GM12878 (cell line): Measurements from ENCODE around the gene TULP4. TPM values are rescaled to one million over a fixed set of nuclear protein-coding genes. Genes with fewer than 3 reads are reported as not detected.

Experiments
- ATAC-seq: fragments of 200-7000 bp; cut with Tn5 transposase; 3 replicates; pipeline ENCODE4 v1.9.1; 2020; ENCODE audit warnings: mild to moderate bottlenecking, moderate library complexity
- BruUV-seq: library from RNA; stranded (reverse); fragments of 400-500 nt; replicated peaks from 2 replicates; lab custom pipeline; 2021; lab: Mats Ljungman, UMichigan
- CTCF ChIA-PET: fragments of 300-600 bp; sonication (Branson Sonifier 250); formaldehyde crosslinking; extraction: SDS; loops from one replicate; lab custom pipeline; 2021; ENCODE audit warnings: inconsistent platforms; lab: Yijun Ruan, JAX
- POLR2A ChIA-PET: fragments of 350-600 bp; formaldehyde crosslinking; extraction: SDS; loops from one replicate; lab custom pipeline; 2021; ENCODE audit warnings: inconsistent platforms; lab: Charles Lee
- RAD21 ChIA-PET: fragments of 300-600 bp; sonication (Branson Sonifier 250); formaldehyde crosslinking; loops from one replicate; lab custom pipeline; 2023; ENCODE audit warnings: antibody characterized with exemption; ENCODE audit not compliant: unreplicated experiment; lab: Charles Lee
- SMC1A ChIA-PET: fragments of 300-600 bp; sonication (Branson Sonifier 250); formaldehyde crosslinking; loops from one replicate; lab custom pipeline; 2023; ENCODE audit not compliant: unreplicated experiment, uncharacterized antibody; lab: Charles Lee
- DNase-seq: peaks from one replicate; pipeline ENCODE4 v3.0.0-alpha.2; 2011; ENCODE audit warnings: low read depth, low spot score
- FAIRE-seq: peaks from 3 replicates; lab custom pipeline; 2011; peaks lifted over from hg19 to GRCh38; lab: Jason Lieb, UNC
- H2AFZ ChIP-seq: 2 replicates; pipeline ENCODE4 v1.6.0; 2011; ENCODE audit warnings: low read depth, low read length, control low read depth; ENCODE audit not compliant: control insufficient read depth
- H3K27ac ChIP-seq: 2 replicates; pipeline ENCODE4 v1.5.1; 2011; ENCODE audit warnings: control low read depth; ENCODE audit not compliant: control insufficient read depth, insufficient read depth
- H3K27me3 ChIP-seq, 2 experiments: replicated peaks in 1 of 2; 2 replicates each; pipeline versions ENCODE4 v1.6.0 to v1.6.1; 2011; ENCODE audit warnings: low read length in 1 of 2; ENCODE audit not compliant: control insufficient read depth in 2 of 2, insufficient read depth in 2 of 2
- H3K36me3 ChIP-seq, 2 experiments: 2 replicates each; pipeline ENCODE4 v1.5.1; 2011; ENCODE audit warnings: low read length in 1 of 2; ENCODE audit not compliant: control insufficient read depth in 2 of 2, insufficient read depth in 2 of 2
- H3K4me1 ChIP-seq: 2 replicates; pipeline ENCODE4 v1.6.1; 2011; ENCODE audit warnings: mild to moderate bottlenecking, low read length, moderate library complexity, mixed read lengths; ENCODE audit not compliant: control insufficient read depth, insufficient read depth
- H3K4me2 ChIP-seq: 2 replicates; pipeline ENCODE4 v1.6.0; 2011; ENCODE audit warnings: control low read depth; ENCODE audit not compliant: control insufficient read depth, insufficient read depth
- H3K4me3 ChIP-seq: fragments of 200-600 bp; sonication (generic); 2 replicates; pipeline ENCODE4 v1.5.1; 2016
- H3K79me2 ChIP-seq: 2 replicates; pipeline ENCODE4 v1.6.0; 2011; ENCODE audit warnings: low read length; ENCODE audit not compliant: control insufficient read depth, insufficient read depth
- H3K9ac ChIP-seq: 2 replicates; pipeline ENCODE4 v1.8.0; 2011; ENCODE audit warnings: low read length, control low read depth, mixed read lengths; ENCODE audit not compliant: control insufficient read depth, insufficient read depth
- H3K9me3 ChIP-seq: replicated peaks from 3 replicates; pipeline ENCODE4 v1.5.1; 2011; ENCODE audit warnings: mild to moderate bottlenecking, low read length; ENCODE audit not compliant: control insufficient read depth, insufficient read depth
- H4K20me1 ChIP-seq: 2 replicates; pipeline ENCODE4 v1.6.0; 2011; ENCODE audit not compliant: control insufficient read depth, insufficient read depth
- CHD1 ChIP-seq: IDR thresholded peaks from 2 replicates; pipeline ENCODE4 v1.6.1; 2012; ENCODE audit warnings: low read depth, low read length, improper control_type of control experiment
- CTCF ChIP-seq, 3 experiments: IDR thresholded peaks in 2 of 3; conservative IDR thresholded peaks in 1 of 3; 2 replicates each; pipeline ENCODE4 v1.5.1; 2011; ENCODE audit warnings: low read depth in 3 of 3, low read length in 3 of 3, mild to moderate bottlenecking in 3 of 3, control low read depth in 2 of 3, moderate library complexity in 2 of 3, inconsistent platforms in 1 of 3, mixed read lengths in 1 of 3; ENCODE audit not compliant: control insufficient read depth in 2 of 3, insufficient read depth in 1 of 3; ENCODE audit errors: extremely low read depth in 1 of 3
- EED ChIP-seq: sonication (generic); IDR thresholded peaks from 2 replicates; pipeline ENCODE4 v1.6.1; 2016; ENCODE audit warnings: antibody characterized with exemption, low read depth
- ETV6 ChIP-seq, 2 experiments: fragments of 450-650 bp in 1 of 2; IDR thresholded peaks in 1 of 2; conservative IDR thresholded peaks in 1 of 2; 2 replicates each; pipeline ENCODE4 v1.6.1; 2014; ENCODE audit warnings: antibody characterized with exemption in 1 of 2, borderline replicate concordance in 1 of 2, low read depth in 1 of 2, mild to moderate bottlenecking in 1 of 2, moderate library complexity in 1 of 2
- EZH2 ChIP-seq: IDR thresholded peaks from 2 replicates; pipeline ENCODE4 v1.6.1; 2012; ENCODE audit warnings: low read depth, mild to moderate bottlenecking, control low read depth, inconsistent platforms, low read length, borderline replicate concordance; ENCODE audit not compliant: control insufficient read depth
- MXI1 ChIP-seq: fragments of 150-350 bp; IDR thresholded peaks from 2 replicates; pipeline ENCODE4 v1.6.1; 2011; ENCODE audit warnings: low read depth, mild to moderate bottlenecking, inconsistent platforms, low read length, improper control_type of control experiment
- NFYA ChIP-seq: IDR thresholded peaks from 2 replicates; pipeline ENCODE4 v1.6.1; 2011; ENCODE audit warnings: low read depth, mild to moderate bottlenecking, low read length, improper control_type of control experiment, borderline replicate concordance
- RAD21 ChIP-seq: IDR thresholded peaks from 2 replicates; pipeline ENCODE4 v1.6.1; 2011; ENCODE audit warnings: mild to moderate bottlenecking, low read depth, low read length, moderate library complexity; ENCODE audit not compliant: insufficient read depth
- SIN3A ChIP-seq: IDR thresholded peaks from 2 replicates; pipeline ENCODE4 v1.6.1; 2012; ENCODE audit warnings: low read depth, low read length, improper control_type of control experiment
- SP1 ChIP-seq: IDR thresholded peaks from one replicate; pipeline ENCODE4 v1.6.1; 2011; ENCODE audit warnings: low read depth, low read length
- SREBF2 ChIP-seq: IDR thresholded peaks from 2 replicates; pipeline ENCODE4 v1.6.1; 2012; ENCODE audit warnings: mild to moderate bottlenecking, low read length
- WGBS: methylation state at CpG from one replicate; pipeline ENCODE4 v1.1.6; 2016; ENCODE audit warnings: low lambda C conversion rate; ENCODE audit not compliant: insufficient replicate concordance, insufficient coverage; ENCODE audit errors: missing lambda C conversion rate; 5-methylcytosine and 5-hydroxymethylcytosine counted together
- in situ Hi-C: fragments of 300-500 bp; cut with MboI; formaldehyde crosslinking; loops from 9 replicates; pipeline ENCODE4 v1.14.3; 2018; ENCODE audit warnings: mixed read lengths
- intact Hi-C: fragments of 100-400 bp; cut with micrococcal nuclease; formaldehyde crosslinking; loops from one replicate; pipeline ENCODE4 v1.14.2; 2022; ENCODE audit not compliant: unreplicated experiment
- polyA plus RNA-seq, 11 experiments: library from polyadenylated mRNA; depleted of rRNA in 4 of 11; unstranded in 6 of 11; stranded (reverse) in 5 of 11; fragments of >200 nt; fragmentation: Nextera tagmentation in 4 of 11; fragmentation: Illumina TruSeq in 1 of 11; extraction: Ambion mirVana in 4 of 11; extraction: Trizol in 1 of 11; gene quantifications; 1 replicate in 1 of 11; 2 replicates in 10 of 11; pipeline versions ENCODE4 v1.2.1 to v1.2.3, GENCODE V29; 2011 to 2016; ENCODE audit warnings: inconsistent platforms in 2 of 11, missing spikeins in 2 of 11, low read depth in 1 of 11
- total RNA-seq, 4 experiments: library from RNA; depleted of rRNA in 3 of 4; stranded (reverse); fragments of >200 nt in 3 of 4; fragmentation: Illumina TruSeq in 1 of 4; extraction: Trizol in 1 of 4; gene quantifications; 2 replicates each; pipeline versions ENCODE4 v1.2.1 to v1.2.3, GENCODE V29; 2013 to 2021

The TULP4 gene
- total and polyA plus RNA-seq, 10 of the 15 experiments (the other 5 are each of a cell fraction or from before 2014, with no cell fraction given), result 0.73 to 31.8 (median 14.0) TPM

- no peak for TF ChIP-seq ETV6 (conservative IDR thresholded peaks at IDR 0.05 in 1 of 2, IDR thresholded peaks at IDR 0.05 in 1 of 2; ENCODE audit: borderline replicate concordance in 1 of 2, low read depth in 1 of 2)
- no peak for TF ChIP-seq SIN3A
- TF ChIP-seq, all 136 proteins: peak for 0
Measured at GRCh38 chr6:158452191-158452590, 139.9 kb downstream of the TULP4 start (continued).

DNA sequence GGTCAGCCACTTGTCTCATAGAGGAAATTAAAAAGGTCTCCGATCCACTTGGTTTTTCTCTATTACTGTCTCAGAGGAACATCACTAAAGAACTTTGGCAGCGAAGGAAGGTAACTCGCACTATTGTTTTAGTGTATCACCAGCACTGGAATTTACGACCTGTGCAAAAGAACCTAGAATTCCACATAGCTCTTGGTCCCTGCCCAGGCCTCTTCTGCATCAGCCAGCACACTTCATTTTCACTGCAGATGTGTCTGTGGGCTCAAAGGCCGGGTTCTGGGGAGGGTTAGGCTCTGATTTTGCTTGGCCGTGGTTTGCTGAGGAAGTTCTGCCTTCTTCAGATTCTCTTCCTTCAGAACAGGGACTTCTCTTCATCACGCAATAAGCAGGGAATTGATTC, 144.9 kb downstream of the TULP4 start:
- Histone ChIP-seq H2AFZ (no peak overlapping the region), H3K4me3 (no peak overlapping the region), H3K4me2 (no peak overlapping the region), H3K79me2 (no peaks in the 10 kb centered on the region), H3K27ac (no peak overlapping the region), H3K9ac (no peak overlapping the region), H3K36me3 (peaks cover 3 to 10% of the 10 kb centered on the region in 2 experiments; a peak in 3 of 4 replicates), H4K20me1 (no peaks in the 10 kb centered on the region), H3K4me1 (no peaks in the 10 kb centered on the region), H3K9me3 (no peaks in the 10 kb centered on the region), H3K27me3 (no peaks in the 10 kb centered on the region)
- ATAC-seq, result no peak
- ChIA-PET POLR2A (no interaction called here), CTCF (interaction anchor here (0.9 to 1.3 kb wide), 2 partner anchors 15 to 243 kb away, joined by 3 to 4 read pairs; no protein-coding TSS in a partner anchor), SMC1A (interaction anchor here (1.2 to 2.8 kb wide), 2 partner anchors 10 to 11 kb away, joined by 3 to 7 read pairs; no protein-coding TSS in a partner anchor), RAD21 (no interaction called here)
- no peak for FAIRE-seq
- in situ Hi-C loops, result no loop called here
- no peak for TF ChIP-seq EZH2
- no peak for TF ChIP-seq EED
- no peak for TF ChIP-seq CHD1
- TF ChIP-seq MXI1, result no peak
- TF ChIP-seq RAD21, result no peak
- TF ChIP-seq SP1, result no peak
- TF ChIP-seq NFYA, result no peak
- TF ChIP-seq CTCF (IDR thresholded peaks at IDR 0.05 in 2 of 3, conservative IDR thresholded peaks at IDR 0.05 in 1 of 3; ENCODE audit: control insufficient read depth in 2 of 3, extremely low read depth in 1 of 3, insufficient read depth in 1 of 3, low read depth in 3 of 3, low read length in 3 of 3), result no peak
- no peak for TF ChIP-seq SREBF2
- no TSS peak for BruUV-seq
- intact Hi-C loops, result no loop called here
- DNase-seq, result no peak
- 90% methylated on average over 7 of the region's 7 CpGs for WGBS
